ENCODE data around the gene KRTAP5-10.
"Not testable (repeated sequence)": the region's sequence is repeated elsewhere in the genome, so short reads cannot be mapped to it uniquely, and the experiment has no call there.

KRTAP5-10 gene, protein sequence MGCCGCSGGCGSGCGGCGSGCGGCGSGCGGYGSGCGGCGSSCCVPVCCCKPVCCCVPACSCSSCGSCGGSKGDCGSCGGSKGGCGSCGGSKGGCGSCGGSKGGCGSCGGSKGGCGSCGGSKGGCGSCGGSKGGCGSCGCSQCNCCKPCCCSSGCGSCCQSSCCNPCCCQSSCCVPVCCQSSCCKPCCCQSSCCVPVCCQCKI

DNA sequence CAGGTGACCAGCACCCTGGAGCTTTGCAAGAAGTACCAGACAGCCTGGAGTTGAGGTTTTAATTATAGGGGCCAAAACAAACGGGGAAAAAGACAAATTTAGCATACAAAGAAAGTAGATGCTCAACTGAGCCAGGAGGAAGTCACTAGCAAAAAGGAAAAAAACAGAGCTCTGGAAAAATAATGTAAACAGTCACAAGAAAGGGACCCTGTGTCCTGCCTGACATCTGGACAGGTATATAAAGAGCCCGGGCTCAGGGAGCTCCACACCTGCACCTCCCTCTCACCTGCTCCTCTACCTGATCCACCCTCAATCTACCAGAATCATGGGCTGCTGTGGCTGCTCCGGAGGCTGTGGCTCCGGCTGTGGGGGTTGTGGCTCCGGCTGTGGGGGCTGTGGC is at the start of gene KRTAP5-10:
Gene KRTAP5-10, plus strand, starts transcription at position 301 of the 400 bp plus-strand sequence. Its CDS starts 25 bp downstream, at position 326.
- FAIRE-seq = no peak

DNA sequence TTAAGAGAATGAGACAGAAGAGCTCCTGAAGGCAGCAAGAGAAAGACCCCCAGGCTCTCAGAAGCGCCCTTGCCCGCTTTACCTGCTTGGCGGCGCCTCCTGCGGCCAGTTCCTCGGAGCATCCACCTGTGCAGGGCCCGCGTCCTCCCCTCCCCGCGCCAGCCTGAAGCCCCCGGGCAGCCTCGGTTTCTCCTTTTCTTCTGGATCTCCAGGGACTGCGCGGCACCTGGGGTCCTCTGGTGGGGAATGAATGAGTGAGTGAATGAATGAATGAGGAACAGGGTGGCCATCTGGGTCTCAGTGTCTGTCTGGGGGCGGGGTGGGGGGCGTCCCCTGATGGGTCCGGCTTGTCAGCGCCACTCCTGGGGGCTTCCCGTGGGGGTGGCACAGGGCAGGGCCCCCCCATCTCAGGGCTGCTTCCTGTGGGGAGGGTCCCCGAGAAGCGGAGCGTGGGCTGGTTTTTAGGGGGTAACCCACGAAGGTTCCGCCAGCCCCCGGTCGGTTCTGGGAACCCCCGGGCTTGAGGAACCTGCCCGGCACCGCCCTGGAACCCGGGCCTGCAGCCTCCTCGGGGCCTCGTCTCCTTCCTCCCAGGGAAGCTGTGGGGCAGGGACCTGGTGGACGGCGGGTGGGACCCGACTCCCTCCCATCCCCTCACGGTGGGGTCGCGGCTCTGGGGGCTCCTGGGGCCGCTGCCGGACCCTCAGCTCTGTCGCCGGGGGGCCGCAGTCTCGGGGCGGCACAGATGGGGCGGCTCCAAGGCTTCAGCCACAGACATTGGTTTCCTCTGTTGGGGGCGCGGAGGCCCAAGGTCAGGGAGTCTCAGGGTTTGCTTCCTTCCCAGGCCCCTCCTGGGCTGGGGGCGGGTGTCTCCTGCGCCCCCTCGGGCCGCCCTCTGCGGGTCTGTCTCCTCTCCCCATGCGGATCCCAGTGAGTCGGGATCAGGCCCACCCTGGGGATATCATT is 46.6 kb upstream of the KRTAP5-10 start:
- FAIRE-seq = no peak

DNA sequence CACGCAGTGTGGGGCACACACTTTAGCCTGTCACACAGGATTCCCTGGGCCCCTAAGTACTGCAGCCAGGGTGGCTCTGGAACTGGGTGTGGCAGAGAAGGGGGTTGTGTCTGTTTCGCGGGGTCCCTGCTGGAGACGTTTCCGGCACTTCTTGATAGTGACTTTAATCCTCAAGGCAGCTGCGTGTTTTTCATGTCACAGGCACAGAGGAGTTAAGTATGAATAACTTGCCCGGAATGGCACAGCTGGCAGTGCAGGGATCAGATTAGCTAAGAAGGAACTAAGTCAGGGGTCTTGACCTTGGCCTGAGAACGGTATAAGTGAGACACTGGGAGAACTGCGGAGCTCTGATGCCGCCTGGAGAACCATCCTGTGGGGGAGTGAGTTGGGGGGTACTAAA is 45.8 kb upstream of the KRTAP5-10 start:
- no peak for FAIRE-seq

DNA sequence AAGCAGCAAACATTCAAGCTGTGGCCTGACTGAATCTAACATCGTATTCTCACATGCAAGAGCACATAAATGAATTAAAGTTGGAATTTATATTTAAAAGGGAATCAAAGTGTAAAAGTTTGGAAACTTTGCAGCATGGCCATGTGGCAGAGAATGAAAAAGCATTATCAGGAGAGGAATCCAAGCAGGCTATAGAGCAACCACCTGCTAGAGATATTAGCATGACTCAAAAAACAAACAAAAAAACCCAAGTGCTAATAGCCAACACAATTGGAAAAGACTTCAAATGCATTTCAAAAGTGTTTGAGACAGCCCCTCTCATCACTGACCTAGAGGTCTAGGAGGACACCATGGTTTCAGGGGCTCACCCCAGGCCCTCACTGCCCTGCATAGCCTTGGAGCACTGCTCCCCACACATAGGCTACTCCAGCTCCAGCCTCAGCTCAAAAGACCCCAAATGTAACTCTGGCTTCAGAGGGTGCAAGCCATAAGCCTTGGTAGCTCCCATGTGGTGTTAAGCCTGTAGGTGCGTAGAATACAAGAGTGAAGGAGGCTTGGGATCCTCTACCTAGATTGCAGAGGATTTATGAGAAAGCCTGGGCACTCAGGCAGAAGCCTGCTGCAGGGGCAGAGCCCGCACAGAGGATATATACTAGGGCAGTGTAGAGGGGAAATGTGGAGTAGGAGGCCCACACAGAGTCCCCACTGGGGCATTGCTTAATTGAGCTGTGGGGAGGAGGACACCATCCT is 40.0 kb upstream of the KRTAP5-10 start:
- FAIRE-seq = no peak

DNA sequence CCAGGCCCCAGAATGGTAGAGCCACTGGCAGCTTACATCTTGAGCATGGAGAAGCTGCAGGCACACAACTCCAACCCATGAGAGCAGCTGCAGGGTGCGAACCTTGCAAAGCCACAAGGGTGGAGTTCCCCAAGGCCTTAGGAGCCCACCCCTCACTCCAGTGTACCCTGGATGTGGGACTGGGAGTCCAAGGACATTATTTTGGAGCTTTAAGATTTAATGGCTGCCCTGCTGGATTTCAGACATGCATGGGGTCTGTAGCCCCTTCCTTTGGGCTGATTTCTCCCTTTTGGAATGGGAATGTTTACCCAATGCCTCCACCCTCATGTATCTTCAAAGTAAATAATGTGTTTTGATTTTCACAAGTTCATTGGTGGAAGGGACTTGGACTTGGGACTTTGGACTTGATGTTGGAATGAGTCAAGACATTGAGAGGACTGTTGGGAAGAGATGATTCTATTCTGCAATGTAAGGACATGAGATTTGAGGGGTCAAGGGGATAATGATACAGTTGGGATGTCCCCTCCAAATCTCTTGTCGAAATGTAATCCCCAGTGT is 39.3 kb upstream of the KRTAP5-10 start:
- no peak for FAIRE-seq

DNA sequence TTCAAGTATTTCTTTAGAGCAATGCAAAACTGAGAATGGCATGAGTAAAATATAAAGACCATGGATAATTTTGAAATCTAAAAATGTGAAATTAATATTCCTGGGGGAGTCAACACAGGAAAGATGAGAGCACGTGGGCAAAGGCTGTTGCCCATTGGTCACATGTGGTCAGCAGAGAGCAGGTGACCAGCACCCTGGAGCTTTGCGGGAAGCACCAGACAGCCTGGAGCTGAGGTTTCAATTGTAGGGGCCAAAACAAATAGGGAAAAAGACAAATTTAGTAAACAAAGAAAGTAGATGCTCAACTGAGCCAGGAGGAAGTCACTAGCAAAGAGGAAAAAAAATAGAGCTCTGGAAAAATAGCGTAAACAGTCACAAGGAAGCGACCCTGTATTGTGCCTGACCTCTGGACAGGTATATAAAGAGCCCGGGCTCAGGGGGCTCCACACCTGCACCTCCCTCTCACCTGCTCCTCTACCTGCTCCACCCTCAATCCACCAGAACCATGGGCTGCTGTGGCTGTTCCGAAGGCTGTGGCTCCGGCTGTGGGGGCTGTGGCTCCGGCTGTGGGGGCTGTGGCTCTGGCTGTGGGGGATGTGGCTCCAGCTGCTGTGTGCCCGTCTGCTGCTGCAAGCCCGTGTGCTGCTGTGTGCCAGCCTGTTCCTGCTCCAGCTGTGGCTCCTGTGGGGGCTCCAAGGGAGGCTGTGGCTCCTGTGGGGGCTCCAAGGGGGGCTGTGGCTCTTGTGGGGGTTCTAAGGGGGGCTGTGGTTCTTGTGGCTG is 38.4 kb upstream of the KRTAP5-10 start, which contains the start of gene KRTAP5-7:
Gene KRTAP5-7, plus strand, starts transcription at position 472 of the 780 bp plus-strand sequence. Its CDS starts 34 bp downstream, at position 506.
- FAIRE-seq = not testable (repeated sequence)

DNA sequence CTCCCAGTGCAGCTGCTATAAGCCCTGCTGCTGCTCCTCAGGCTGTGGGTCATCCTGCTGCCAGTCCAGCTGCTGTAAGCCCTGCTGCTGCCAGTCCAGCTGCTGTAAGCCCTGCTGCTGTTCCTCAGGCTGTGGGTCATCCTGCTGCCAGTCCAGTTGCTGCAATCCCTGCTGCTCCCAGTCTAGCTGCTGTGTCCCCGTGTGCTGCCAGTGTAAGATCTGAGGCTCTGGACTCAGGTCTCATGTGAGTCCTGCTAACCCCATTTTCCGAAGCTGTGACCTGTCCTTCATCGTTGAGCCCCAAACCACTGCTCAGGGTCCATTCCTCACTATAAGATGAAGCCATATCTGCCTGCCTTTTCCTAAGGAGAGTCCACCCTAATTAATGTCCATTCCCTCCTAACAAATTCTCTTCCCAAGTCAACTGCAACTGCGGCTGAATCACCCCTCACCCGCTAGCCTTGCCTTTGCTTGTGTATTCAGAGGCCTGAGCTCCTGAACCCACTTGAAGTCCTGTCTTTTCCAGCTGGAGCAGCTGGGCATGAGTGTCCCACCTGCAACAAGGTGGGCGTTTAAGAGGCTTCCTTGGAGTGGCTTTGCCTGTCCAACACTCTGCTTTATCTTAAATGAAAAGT is 37.7 kb upstream of the KRTAP5-10 start:
- no peak for FAIRE-seq

DNA sequence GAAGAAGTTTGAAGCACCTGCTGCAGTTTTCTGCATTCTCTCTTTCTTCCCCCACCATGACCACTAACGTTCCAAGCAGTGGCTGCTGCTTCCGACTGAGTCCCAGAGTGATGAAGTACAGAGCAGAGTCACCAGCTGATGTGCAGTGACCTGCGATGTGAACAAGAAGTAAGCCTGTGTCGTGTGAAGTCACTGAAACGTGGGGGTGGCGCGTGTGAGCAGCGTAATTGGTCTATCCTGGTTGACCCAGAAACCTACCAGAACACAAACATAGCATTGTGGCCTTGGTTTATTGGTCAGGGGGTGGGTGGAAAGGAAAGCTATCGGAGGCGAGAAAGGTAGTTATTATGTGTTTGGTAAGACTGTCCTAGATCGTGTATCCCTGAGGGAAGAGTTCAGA is 34.8 kb upstream of the KRTAP5-10 start:
- FAIRE-seq = no peak

DNA sequence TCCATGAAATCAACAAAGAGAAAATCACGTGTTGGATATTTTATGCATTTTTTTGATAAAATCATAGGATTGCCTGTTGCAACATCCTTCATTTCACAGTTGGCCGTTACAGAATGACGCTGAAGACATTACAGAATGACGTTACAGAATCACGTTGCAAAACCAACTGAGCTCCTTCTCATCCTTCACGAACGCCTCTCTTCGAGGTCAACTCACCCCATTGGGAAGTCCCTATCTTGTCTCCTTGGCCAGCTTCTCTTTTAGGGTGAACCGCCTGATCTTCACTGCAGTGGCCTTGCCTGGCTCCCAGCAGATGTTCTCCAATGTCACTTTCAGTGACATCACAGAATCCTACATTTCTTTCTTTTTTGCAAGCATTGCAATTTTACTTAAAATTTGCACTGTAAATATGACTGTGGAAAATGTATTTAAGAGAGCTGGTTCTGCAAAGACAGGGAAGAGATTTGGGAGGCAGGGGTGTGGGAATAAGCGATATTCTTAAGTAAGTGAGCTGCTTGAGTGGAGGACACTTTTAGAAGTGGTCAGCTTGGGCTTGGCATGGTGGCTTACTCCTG is 33.2 kb upstream of the KRTAP5-10 start:
- no peak for FAIRE-seq

DNA sequence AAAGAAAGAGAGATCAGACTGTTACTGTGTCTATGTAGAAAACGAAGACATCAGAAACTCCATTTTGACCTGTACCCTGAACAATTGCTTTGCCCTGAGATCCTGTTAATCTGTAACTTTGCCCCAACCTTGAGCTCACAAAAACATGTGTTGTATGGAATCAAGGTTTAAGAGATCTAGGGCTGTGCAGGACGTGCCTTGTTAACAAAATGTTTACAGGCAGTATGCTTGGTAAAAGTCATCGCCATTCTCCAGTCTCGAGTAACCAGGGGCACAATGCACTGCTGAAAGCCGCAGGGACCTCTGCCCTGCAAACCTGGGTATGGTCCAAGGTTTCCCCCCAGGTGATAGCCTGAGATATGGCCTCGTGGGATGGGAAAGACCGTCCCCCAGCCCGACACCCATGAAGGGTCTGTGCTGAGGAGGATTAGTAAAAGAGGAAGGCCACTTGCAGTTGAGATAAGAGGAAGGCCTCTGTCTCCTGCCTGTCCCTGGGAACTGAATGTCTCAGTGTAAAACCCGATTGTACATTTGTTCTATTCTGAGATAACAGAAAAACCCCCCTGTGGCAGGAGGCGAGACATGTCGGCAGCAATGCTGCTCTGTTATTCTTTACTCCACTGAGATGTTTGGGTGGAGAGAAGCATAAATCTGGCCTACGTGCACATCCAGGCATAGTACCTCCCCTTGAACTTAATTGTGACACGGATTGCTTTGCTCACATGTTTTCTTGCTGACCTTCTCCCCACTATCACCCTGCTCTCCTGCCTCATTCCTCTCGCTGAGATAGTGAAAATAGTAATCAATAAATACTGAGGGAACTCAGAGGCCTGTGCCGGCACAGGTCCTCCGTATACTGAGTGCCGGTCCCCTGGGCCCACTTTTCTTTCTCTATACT is 30.4 kb upstream of the KRTAP5-10 start:
- FAIRE-seq = not testable (repeated sequence)

DNA sequence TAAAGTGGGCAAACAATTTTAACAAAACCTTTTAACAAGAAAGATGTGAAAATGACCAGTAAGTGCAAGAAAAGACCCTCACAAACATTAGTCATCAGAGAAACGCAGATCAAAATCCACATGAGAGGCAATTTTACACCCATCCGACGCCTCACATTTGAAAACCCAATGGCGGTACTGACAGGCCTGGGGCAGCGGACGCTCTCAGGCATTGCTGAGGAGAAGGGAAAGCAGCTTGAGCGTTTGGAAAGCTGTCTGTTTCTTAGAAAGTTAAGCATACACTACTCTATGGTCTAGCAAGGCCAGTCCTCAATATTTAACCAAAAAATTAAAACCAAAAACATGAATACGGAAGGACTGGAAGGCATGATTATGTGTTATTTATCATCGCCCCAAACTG is 29.5 kb upstream of the KRTAP5-10 start:
- no peak for FAIRE-seq

DNA sequence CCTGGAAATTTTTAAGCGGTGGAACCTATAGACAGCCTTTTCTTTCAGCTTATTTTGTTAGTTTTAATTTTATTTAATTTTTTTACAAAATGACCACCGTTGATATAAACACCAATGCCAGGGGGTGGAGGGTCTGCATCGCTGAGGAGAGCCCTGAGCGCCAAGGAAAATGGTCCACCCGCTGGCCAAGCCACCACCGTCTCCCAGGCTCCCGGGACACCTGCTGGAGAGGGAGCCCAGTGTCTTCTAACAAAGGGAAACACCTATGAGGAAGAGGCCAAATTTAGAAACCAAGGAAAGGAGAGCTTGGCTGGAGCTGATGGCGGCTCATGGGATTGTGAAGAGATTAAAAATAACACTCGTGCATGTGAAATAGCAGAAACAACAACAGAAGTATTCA is 27.8 kb upstream of the KRTAP5-10 start:
- no peak for FAIRE-seq

DNA sequence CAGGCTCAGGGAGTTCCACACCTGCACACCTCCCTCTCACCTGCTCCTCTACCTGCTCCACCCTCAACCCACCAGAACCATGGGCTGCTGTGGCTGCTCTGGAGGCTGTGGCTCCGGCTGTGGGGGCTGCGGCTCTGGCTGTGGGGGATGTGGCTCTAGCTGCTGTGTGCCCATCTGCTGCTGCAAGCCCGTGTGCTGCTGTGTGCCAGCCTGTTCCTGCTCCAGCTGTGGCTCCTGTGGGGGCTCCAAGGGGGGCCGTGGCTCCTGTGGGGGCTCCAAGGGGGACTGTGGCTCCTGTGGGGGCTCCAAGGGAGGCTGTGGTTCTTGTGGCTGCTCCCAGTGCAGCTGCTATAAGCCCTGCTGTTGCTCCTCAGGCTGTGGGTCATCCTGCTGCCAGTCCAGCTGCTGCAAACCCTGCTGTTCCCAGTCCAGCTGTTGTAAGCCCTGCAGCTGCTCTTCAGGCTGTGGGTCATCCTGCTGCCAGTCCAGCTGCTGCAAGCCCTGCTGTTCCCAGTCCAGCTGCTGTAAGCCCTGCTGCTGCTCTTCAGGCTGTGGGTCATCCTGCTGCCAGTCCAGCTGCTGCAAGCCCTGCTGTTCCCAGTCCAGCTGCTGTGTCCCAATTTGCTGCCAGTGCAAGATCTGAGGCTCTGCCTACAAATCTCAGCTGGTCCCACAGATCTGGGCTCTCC is 27.2 kb upstream of the KRTAP5-10 start, which contains the start of gene KRTAP5-8:
Gene KRTAP5-8, plus strand, starts transcription at position 49 of the 689 bp plus-strand sequence. Its CDS starts 31 bp downstream, at position 80.
- not testable (repeated sequence) for FAIRE-seq

DNA sequence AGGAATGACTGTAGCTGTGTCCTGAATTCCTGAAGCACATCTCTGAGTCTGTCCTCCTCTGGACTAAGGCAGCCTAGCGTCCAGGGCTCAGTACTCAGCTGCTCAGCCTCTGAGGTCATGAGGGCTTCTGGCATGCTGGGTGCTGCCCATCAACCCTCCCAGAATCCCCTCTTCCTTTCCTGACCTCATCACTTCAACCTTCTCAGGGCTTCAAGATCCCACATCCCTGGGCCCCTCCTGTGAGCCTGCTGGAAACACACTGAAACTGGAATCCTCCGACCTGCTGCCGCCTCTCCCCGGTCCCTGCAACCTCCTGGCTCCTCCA is 26.7 kb upstream of the KRTAP5-10 start:
- no peak for FAIRE-seq

DNA sequence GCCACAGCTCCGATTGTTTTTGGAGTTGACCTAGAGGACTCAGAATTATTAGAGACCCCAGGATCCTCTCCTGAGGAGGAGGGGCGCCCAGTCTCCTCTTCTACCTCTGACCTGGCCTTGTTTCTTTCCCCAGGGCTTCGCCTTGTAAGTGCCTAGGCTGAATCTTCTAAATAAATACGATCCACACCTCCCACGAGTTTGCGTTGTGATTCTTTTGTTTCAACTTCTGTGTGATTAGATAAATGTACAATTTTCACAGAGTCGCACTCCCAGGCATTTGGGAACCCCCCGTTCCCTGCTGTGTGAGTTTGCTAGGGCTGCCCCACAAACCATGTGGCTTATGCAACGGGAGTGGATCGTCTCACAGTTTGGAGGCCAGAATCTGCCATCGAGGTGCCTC is 26.3 kb upstream of the KRTAP5-10 start:
- FAIRE-seq = no peak

DNA sequence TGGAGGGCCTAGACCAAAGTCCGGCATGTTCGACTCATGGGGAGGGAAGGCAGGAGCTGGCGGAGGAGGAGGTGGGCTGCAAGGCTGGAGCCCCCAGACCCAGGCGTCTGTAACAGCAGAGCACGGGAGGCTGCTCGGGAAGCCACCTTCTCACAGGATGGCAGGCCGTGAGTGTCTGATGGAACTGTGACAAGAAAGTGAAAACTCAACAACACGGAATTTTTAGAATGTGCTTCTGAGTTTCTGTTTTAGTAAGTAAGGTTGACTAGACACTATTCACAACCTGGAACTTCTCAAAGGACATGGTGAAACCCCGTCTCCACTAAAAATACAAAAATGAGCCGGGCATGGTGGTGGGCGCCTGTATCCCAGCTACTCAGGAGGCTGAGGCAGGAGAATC is 25.4 kb upstream of the KRTAP5-10 start:
- not testable (repeated sequence) for FAIRE-seq

DNA sequence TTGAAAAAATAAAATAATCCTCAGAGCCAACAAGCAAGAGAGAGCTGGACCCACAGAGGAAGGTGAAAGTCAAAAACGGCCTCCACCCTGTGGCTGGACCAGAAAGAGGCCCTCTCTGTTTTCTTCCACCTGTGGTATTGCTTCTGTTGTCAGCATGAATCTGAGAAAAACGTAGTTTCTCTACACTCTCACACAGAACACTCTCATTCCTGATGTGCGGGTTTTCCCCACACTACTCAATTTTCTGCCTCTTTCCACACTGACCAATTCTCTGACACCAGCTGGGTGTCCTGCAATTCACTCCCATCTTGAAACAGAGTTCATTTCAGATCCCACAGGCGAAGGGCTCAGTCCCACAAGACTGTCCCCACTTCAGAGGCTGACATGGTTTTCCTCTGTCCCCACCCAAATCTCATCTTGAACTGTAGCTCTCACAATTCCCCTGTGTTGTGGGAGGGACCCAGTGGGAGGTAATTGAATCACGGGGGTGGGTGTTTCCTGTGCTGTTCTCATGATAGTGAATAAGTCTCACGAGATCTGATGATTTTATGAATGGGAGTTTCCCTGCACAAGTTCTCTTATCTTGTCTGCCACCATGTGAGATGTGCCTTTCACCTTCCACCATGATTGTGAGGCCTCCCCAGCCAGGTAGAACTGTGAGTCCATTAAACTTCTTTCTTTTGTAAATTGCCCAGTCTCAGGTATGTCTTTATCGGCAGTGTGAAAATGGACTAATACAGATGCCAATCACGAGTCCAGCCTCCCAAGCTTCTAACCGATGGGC is 24.6 kb upstream of the KRTAP5-10 start:
- FAIRE-seq = not testable (repeated sequence)

DNA sequence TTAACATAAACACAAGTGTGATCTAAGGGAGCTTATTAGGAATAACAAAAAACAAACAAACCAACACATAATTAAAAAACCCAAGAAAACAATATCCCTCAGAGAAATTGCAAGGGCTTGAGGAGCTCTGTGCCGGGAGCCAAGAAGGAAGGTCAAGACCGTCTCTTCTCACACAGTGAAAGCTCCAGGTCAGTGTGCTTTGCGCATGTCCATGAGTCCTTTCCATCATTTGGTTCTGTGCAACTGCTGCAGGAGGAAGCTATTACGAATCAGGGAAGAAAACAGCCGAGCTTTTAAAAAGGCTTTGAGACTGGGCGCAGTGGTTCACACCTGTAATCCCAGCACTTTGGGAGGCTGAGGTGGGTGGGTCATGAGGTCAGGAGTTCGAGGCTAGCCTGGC is 23.0 kb upstream of the KRTAP5-10 start:
- no peak for FAIRE-seq

Data from endometrium (tissue), 2 donors.